ENCODE results near the gene KCNQ5. TPM values are rescaled to one million over a fixed set of nuclear protein-coding genes. Genes with fewer than 3 reads are reported as not detected.

KCNQ5 gene
- total RNA-seq, 1 experiment from 2014 or later = 2.0 TPM

- Mint-ChIP-seq H3K36me3 (no peaks in the 10 kb centered on the region; the same call in 1 of the 2 replicates), H3K27ac (no peak overlapping the region), H3K4me1 (no peaks in the 10 kb centered on the region), H3K4me3 (no peak overlapping the region), H3K27me3 (ENCODE audit: low read depth) (no peaks in the 10 kb centered on the region; the same call in 1 of the 2 replicates), H3K9me3 (peaks cover 19% of the 10 kb centered on the region)
- no peak for ATAC-seq
- DNase-seq (ENCODE audit: low spot score) = no peak
- TF ChIP-seq USF2 (CRISPR knock-in tag; IDR thresholded peaks at IDR 0.05) (no peak), HMGA2 (CRISPR knock-in tag; IDR thresholded peaks at IDR 0.05) (no peak), SMAD4 (CRISPR knock-in tag; IDR thresholded peaks at IDR 0.05) (no peak), IRF2 (CRISPR knock-in tag; IDR thresholded peaks at IDR 0.05; ENCODE audit: borderline replicate concordance, low read depth) (no peak), ZNF423 (CRISPR knock-in tag; IDR thresholded peaks at IDR 0.05) (no peak), ZSCAN18 (CRISPR knock-in tag; IDR thresholded peaks at IDR 0.05) (no peak), ZNF138 (CRISPR knock-in tag; conservative IDR thresholded peaks at IDR 0.05) (no peak), GTF2I (CRISPR knock-in tag; conservative IDR thresholded peaks at IDR 0.05) (no peak), PREB (CRISPR knock-in tag; IDR thresholded peaks at IDR 0.05; ENCODE audit: borderline replicate concordance) (no peak), NFATC4 (CRISPR knock-in tag; IDR thresholded peaks at IDR 0.05) (no peak), ATF6 (CRISPR knock-in tag; IDR thresholded peaks at IDR 0.05) (no peak), ELF4 (CRISPR knock-in tag; IDR thresholded peaks at IDR 0.05; ENCODE audit: low read depth) (no peak), FOXJ3 (CRISPR knock-in tag; IDR thresholded peaks at IDR 0.05; ENCODE audit: borderline replicate concordance) (no peak), ZNF532 (CRISPR knock-in tag; IDR thresholded peaks at IDR 0.05; ENCODE audit: borderline replicate concordance) (no peak), NFE2L1 (CRISPR knock-in tag; IDR thresholded peaks at IDR 0.05) (no peak), ATF3 (CRISPR knock-in tag; conservative IDR thresholded peaks at IDR 0.05) (no peak), JUN (CRISPR knock-in tag; IDR thresholded peaks at IDR 0.05) (no peak)
- ChIA-PET POLR2A (no interaction called here), CTCF (no interaction called here)
Observed at GRCh38 chr6:72890671-72891070, 268.8 kb downstream of the KCNQ5 start.

All from WTC11 (cell line).